T-helper 1 cell treated with Interleukin-12 subunit alpha and Interleukin-12 subunit beta and Interleukin-4 antibody, amounts not matched to agents 30 μg/mL and 1 μg/mL, for 36 hours (primary cell): ENCODE data around the gene POFUT2.
A peak's percentile ranks its signal among the peaks of the same experiment; 100 is the strongest.

Experiments
- H3K27ac Mint-ChIP-seq: one replicate; pipeline ENCODE4 v1.8.0; 2021; ENCODE audit warnings: mild to moderate bottlenecking, mixed read lengths
- H3K27me3 Mint-ChIP-seq: one replicate; pipeline ENCODE4 v1.8.0; 2021; ENCODE audit warnings: low read depth, mixed read lengths
- H3K36me3 Mint-ChIP-seq: one replicate; pipeline ENCODE4 v1.8.0; 2021; ENCODE audit warnings: low read depth, mixed read lengths
- H3K4me1 Mint-ChIP-seq: one replicate; pipeline ENCODE4 v1.8.0; 2021; ENCODE audit warnings: low read depth, mixed read lengths
- H3K4me3 Mint-ChIP-seq: one replicate; pipeline ENCODE4 v1.8.0; 2021; ENCODE audit warnings: mild to moderate bottlenecking, moderate library complexity, mixed read lengths
- H3K9me3 Mint-ChIP-seq: one replicate; pipeline ENCODE4 v1.8.0; 2021; ENCODE audit warnings: mixed read lengths

The POFUT2 gene

DNA sequence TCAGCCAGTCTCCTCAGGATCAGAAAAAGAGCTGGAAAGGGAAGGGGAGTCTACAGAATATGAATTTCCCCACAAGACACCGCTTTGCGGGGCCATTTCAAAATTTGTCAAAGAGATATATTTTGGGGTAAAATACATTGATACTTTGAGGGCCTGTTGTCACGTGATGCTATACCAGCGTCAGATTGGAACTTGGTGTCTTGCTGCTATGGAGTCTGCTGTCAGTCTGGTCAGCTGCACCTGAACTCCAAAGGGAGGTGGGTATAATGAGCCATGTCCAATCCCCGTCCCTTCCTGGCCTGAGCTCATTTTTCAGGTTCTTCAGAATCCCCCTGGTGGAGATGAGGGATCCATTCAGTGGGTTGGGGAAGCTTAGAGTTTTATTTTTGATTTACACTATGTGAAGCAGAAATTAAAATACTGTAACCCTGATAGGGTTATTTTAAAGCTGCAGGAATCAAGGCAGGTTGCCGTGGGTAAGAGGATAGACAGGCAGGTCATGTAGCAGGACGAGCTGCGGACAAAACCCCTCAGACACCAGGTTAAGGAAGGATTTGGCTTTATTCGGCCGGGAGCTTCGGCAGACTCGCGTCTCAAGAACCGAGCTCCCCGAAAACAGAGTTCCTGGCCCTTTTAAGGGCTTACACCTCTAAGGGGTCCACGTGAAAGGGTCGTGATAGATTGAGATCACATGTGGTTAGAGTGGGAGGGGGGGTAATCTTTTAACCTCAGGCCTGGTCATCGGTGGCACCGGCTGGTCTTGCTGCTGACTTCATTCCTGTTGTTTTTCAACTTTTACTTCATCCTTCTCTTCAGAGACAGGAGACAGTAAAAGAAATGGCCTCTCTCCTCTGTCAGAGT lies 2.2 kb upstream of the POFUT2 start:
- Mint-ChIP-seq H3K27me3 (peaks cover 10% of the 10 kb centered on the region), H3K4me1 (peaks cover 16% of the 10 kb centered on the region), H3K27ac (no peak overlapping the region), H3K4me3 (peak overlapping the region; percentile 3), H3K36me3 (peaks cover 6% of the 10 kb centered on the region), H3K9me3 (no peaks in the 10 kb centered on the region)

DNA sequence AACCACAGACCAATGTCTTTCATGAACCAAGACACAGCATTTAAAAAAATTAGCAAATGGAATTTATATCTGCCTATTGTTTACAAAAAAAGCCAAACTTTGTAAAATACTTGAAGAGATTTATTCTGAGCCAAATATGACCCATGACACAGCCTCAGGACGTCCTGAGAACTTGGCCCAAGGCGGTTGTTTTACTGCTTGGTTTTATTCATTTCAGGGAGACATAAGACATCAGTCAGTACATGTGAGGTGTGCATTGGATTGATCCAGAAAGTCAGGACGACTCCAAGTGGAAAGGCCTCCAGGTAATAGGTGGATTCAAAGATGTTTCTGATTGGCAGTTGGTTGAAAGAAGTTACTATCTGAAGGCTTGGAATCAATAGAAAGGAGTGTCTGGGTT lies 1.4 kb upstream of the POFUT2 start:
- Mint-ChIP-seq H3K27me3 (peaks cover 10% of the 10 kb centered on the region), H3K9me3 (no peaks in the 10 kb centered on the region), H3K4me3 (peak overlapping the region; percentile 10), H3K4me1 (peaks cover 14% of the 10 kb centered on the region), H3K27ac (no peak overlapping the region), H3K36me3 (peaks cover 9% of the 10 kb centered on the region)

GRCh38 chr21:45288441-45288841 lies 746 bp upstream of the POFUT2 start:
- peak overlapping the region; percentile 10 for H3K4me3 Mint-ChIP-seq
- peaks cover 14% of the 10 kb centered on the region for H3K4me1 Mint-ChIP-seq
- H3K27me3 Mint-ChIP-seq, result peaks cover 10% of the 10 kb centered on the region
- no peaks in the 10 kb centered on the region for H3K9me3 Mint-ChIP-seq
- H3K27ac Mint-ChIP-seq, result no peak overlapping the region
- peaks cover 9% of the 10 kb centered on the region for H3K36me3 Mint-ChIP-seq

GRCh38 chr21:45286671-45287437 lies 841 bp downstream of the POFUT2 start:
- Mint-ChIP-seq H3K9me3 (no peaks in the 10 kb centered on the region), H3K27ac (peak overlapping the region; percentile 31), H3K27me3 (peaks cover 10% of the 10 kb centered on the region), H3K4me3 (peak overlapping the region; percentile 46), H3K36me3 (peaks cover 9% of the 10 kb centered on the region), H3K4me1 (peaks cover 8% of the 10 kb centered on the region)

DNA sequence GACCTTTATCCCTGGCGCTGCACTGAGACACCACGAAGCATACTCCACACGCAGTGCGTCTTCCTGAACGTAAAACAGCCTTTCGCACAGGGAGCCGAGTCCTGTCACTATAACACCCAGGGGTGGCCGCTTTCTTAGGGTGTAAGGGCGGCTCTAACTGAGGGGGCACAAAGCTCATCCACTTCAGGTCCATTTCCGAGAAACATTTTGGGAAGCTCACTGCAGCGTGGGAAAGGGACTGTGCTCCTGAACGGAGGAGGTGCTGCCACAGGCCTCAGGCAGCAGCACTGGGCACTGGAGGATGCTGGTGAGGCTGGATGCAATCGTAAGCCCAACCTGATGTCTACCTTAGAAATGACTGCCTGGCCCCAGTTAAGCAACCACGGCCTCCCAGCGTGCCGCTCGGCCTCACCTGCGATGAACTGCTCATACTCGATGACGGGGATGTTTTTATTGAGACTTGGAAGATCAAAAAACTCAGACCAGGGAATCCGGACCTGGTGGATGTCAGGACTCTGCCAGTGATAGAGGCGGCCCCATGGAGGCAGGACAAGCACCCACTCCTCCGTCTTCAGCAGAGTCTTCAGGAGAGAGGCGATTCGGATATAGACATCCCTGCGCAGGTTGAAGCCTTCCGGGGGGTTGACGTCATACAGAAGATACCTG lies 2.3 kb downstream of the POFUT2 start:
- Mint-ChIP-seq H3K4me1 (peaks cover 8% of the 10 kb centered on the region), H3K36me3 (peaks cover 15% of the 10 kb centered on the region), H3K4me3 (peak overlapping the region; percentile 40), H3K9me3 (no peaks in the 10 kb centered on the region), H3K27ac (peak overlapping the region; percentile 26), H3K27me3 (peaks cover 5% of the 10 kb centered on the region)

- no peaks in the 10 kb centered on the region for H3K9me3 Mint-ChIP-seq
- no peak overlapping the region for H3K4me3 Mint-ChIP-seq
- H3K27ac Mint-ChIP-seq, result no peak overlapping the region
- H3K4me1 Mint-ChIP-seq, result peaks cover 8% of the 10 kb centered on the region
- no peaks in the 10 kb centered on the region for H3K27me3 Mint-ChIP-seq
- H3K36me3 Mint-ChIP-seq, result peaks cover 17% of the 10 kb centered on the region
These were observed 3.3 kb downstream of the POFUT2 start for GRCh38 chr21:45284456-45284741.

DNA sequence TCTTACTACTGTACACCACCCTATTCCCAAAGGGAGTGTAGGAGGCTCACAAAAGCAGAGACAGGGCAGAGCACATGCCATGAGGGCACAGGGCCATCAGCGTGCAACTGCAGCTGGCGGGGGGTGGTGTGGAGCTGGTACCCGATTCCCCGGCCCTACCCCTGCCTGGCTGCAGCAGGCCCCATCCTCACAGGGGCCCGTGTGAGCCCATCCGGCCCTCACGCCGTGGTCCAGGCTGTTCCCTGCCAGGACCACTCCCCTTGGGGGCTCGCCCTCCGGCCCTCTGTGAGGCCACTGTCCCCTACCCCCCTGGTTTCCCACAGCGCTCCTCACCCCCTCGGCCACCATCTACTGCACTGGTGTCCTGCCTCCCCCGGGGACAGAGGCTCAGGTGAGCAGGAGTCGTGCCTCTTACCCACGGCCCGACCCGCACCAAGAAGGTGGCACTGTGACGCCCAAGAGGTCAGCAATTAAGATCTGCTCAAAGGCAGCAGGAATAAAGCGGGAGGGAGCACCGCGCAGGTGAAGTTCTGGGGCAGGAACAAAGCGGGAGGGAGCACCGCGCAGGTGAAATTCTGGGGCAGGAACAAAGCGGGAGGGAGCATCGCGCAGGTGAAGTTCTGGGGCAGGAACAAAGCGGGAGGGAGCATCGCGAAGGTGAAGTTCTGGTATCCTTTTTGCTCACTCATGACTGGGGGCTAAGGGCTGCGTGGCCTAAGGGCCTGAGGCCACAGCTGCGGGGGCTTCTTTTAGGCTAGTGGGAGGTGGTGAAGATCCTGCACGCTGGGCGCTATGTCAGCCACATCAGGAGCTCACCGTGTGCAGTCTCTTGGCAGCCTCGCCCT lies 3.9 kb downstream of the POFUT2 start:
- H3K36me3 Mint-ChIP-seq, result peaks cover 17% of the 10 kb centered on the region
- no peaks in the 10 kb centered on the region for H3K27me3 Mint-ChIP-seq
- no peak overlapping the region for H3K27ac Mint-ChIP-seq
- H3K4me3 Mint-ChIP-seq, result no peak overlapping the region
- H3K9me3 Mint-ChIP-seq, result no peaks in the 10 kb centered on the region
- H3K4me1 Mint-ChIP-seq, result peaks cover 8% of the 10 kb centered on the region

DNA sequence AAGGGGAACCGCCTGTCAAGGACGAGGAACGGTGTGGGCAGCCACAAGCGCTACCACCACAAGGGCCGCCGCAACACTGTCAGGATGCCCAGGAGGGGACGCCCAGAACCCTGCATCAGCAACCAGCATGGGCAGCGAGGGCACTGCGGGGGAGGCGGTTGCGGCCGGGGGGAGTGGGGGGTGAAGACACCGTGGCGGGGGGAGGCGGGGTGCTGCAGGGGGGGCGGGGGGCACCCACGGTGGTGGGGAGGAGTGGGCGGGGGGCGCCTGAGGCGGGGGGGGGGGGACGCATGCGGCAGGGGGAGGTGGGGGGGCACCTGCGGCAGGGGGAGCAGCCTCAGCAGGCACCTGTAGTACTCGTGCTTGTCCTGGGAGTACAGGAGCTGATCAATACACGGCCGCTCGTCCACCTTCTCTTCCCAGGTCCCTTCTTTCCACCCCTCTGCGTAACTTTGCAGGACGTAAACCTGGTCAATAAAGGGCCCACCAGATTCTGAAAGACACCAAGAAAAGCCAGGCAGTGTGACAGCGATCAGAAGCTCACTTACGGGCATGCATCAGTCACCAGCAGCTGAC lies 4.6 kb downstream of the POFUT2 start:
- H3K9me3 Mint-ChIP-seq, result no peaks in the 10 kb centered on the region
- H3K4me3 Mint-ChIP-seq, result no peak overlapping the region
- peaks cover 17% of the 10 kb centered on the region for H3K36me3 Mint-ChIP-seq
- H3K4me1 Mint-ChIP-seq, result peaks cover 7% of the 10 kb centered on the region
- no peaks in the 10 kb centered on the region for H3K27me3 Mint-ChIP-seq
- no peak overlapping the region for H3K27ac Mint-ChIP-seq

DNA sequence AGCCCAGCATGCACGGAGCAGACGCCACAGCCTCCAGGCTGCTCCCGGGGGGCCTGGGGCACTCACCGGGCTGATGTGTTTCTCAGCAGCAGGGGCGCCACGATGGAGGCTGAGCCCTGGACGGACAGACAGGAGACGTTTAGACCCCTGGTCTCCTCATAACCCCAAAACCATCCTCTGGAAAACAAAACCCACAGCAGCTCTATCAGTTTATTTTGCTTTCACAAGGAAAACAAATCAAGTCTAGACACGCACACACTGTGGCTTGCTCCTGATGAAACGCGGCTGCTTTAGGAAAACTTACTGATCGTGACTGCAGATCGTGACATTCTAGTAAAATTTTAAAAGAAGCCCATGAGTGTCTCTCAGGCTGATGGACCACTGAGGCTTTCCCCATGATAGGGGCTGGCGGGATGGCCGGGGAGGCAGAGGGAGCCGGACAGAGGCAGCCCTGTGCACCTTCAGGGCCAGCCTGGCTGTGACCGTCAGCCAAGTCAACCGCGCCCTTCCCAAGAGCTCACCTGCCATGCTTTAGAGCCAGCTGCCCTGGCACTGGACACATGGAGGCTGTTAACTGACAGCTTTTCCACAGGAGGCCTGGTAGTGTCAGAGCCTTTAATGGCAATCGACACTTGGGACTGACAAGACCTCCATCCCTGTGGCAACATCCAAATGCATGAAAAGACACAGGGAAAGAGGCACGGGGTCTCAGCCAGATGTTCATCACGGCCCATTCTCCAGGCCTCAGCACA lies 5.2 kb downstream of the POFUT2 start:
- H3K4me1 Mint-ChIP-seq, result peaks cover 7% of the 10 kb centered on the region
- H3K27me3 Mint-ChIP-seq, result no peaks in the 10 kb centered on the region
- H3K9me3 Mint-ChIP-seq, result no peaks in the 10 kb centered on the region
- no peak overlapping the region for H3K27ac Mint-ChIP-seq
- H3K4me3 Mint-ChIP-seq, result no peak overlapping the region
- H3K36me3 Mint-ChIP-seq, result peaks cover 17% of the 10 kb centered on the region

DNA sequence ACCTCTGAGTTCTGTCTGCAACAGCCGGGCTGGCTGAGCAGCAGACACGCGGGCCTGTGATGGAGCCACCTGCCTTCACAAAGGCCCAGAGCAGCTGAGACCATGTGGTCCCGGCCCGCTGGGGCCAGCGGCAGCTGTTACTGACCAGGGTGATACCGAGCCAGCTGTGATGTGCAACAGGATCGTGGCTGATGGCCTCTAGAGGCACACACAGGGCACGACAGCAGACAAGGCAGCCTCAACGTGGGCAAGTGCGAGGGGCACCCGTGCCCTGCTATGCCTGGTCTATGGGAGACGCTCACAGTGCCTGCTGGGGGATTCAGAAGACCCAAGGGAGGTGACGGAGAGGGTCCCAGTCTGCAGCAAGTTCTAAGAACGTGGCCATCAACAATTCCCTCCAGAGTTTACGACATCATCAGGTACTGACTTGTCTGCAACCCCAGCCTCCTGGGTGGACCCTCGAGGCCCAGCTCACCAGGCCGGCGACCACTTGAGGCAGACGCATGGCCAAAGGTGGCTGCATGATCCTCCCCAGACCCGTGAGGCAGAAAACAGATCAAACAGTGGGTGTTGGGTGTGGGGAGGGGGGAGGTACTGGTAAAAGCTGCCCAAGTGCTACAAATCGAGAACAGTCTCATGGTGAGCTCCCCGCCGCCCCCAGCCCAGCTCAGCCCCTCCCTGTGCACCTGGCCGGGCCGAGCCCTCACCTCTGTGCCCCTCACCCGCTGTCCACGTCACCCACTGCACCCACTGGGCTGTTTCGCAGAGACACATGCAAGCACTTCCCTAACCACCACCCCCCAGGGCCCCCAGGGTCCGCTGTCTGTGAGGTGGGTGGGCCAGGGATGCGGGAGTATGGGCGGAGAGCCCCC lies 6.0 kb downstream of the POFUT2 start:
- no peaks in the 10 kb centered on the region for H3K27me3 Mint-ChIP-seq
- no peak overlapping the region for H3K27ac Mint-ChIP-seq
- peaks cover 7% of the 10 kb centered on the region for H3K4me1 Mint-ChIP-seq
- H3K9me3 Mint-ChIP-seq, result no peaks in the 10 kb centered on the region
- no peak overlapping the region for H3K4me3 Mint-ChIP-seq
- peaks cover 17% of the 10 kb centered on the region for H3K36me3 Mint-ChIP-seq

DNA sequence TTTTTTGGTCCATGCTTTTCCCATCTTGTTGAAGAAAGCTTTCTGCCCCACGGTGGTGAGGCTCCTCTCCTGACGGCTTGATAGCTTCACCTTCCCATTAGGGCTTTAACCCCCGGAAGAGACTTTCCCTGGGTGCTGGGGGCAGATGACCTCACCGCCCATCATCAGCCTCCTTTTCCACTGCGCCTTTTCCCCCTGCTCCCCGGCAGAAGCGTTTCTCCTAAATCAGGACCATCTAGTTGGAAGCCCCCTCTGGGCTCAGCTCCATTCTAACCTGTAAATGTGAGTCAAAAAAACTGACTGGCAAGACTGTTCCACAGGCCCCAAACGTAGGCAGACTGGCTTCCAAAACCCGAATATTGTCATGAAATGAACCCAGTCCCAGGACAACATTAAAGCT lies 6.7 kb downstream of the POFUT2 start:
- Mint-ChIP-seq H3K4me1 (peaks cover 5% of the 10 kb centered on the region), H3K36me3 (peaks cover 17% of the 10 kb centered on the region), H3K27me3 (no peaks in the 10 kb centered on the region), H3K9me3 (no peaks in the 10 kb centered on the region), H3K4me3 (no peak overlapping the region), H3K27ac (no peak overlapping the region)

DNA sequence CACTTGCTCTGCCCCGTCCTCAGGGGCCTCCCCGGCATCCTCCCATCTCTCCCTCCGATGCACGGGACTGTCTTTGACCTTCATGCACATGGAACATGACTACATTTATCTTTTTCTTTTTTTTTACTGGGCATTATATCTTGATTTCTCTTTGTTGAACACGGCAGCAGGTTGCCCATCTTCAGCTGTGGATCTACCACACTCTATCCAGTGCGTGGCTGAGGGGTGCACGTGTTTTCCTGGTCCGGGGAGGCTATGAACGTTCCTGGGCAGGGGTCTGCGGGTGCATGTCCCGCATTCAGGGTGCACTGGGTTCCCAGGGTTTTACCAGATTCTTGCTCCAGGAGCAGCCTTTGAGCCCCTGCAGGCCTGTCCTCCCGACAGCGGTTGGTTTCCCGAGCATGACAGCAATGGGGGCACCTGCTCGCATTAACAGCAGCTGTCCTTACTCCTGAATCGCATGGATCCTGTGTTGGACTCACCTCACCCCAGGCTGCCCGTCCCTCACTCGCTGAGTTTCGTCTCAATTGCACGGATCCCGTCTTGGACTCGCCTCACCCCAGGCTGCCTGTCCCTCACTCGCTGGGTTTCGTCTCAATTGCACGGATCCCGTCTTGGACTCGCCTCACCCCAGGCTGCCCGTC lies 7.4 kb downstream of the POFUT2 start:
- H3K36me3 Mint-ChIP-seq, result peaks cover 14% of the 10 kb centered on the region
- peaks cover 2% of the 10 kb centered on the region for H3K4me1 Mint-ChIP-seq
- no peak overlapping the region for H3K4me3 Mint-ChIP-seq
- no peak overlapping the region for H3K27ac Mint-ChIP-seq
- H3K9me3 Mint-ChIP-seq, result no peaks in the 10 kb centered on the region
- H3K27me3 Mint-ChIP-seq, result no peaks in the 10 kb centered on the region
